Aorta (tissue), 5 donors: ENCODE data around the gene EVX1. TPM values are rescaled to one million over a fixed set of nuclear protein-coding genes. Genes with fewer than 3 reads are reported as not detected.

Source experiments
- ATAC-seq: fragments of 200-7000 bp; cut with Tn5 transposase; one replicate; pipeline ENCODE4 v1.9.1; 2022; ENCODE audit warnings: moderate library complexity; ENCODE audit not compliant: low FRiP score
- DNase-seq, 2 donors: peaks; one replicate each; pipeline ENCODE4 v3.0.0-alpha.2; 2020
- H3K27ac ChIP-seq, 2 donors: one replicate each; pipeline ENCODE4 v1.5.1; 2013; ENCODE audit warnings: low read length in 2 of 2, mild to moderate bottlenecking in 2 of 2, moderate library complexity in 2 of 2, control low read depth in 1 of 2, inconsistent platforms in 1 of 2, low read depth in 1 of 2
- H3K27me3 ChIP-seq, 2 donors: one replicate each; pipeline ENCODE4 v1.6.1; 2013; ENCODE audit warnings: control low read depth in 1 of 2, low read length in 1 of 2, mild to moderate bottlenecking in 1 of 2, moderate library complexity in 1 of 2; ENCODE audit not compliant: insufficient read depth in 2 of 2, control insufficient read depth in 1 of 2
- H3K36me3 ChIP-seq, 2 donors: one replicate each; pipeline ENCODE4 v1.6.1; 2013; ENCODE audit warnings: control low read depth in 1 of 2, low read length in 1 of 2, mild to moderate bottlenecking in 1 of 2; ENCODE audit not compliant: insufficient read depth in 2 of 2, control insufficient read depth in 1 of 2
- H3K4me1 ChIP-seq, 2 donors: one replicate each; pipeline ENCODE4 v1.6.1; 2013; ENCODE audit warnings: low read length in 2 of 2, control low read depth in 1 of 2, mild to moderate bottlenecking in 1 of 2, moderate library complexity in 1 of 2; ENCODE audit not compliant: insufficient read depth in 2 of 2, control insufficient read depth in 1 of 2
- H3K4me3 ChIP-seq, 2 donors: one replicate each; pipeline ENCODE4 v1.5.1; 2013; ENCODE audit warnings: low read length in 2 of 2, control low read depth in 1 of 2, mild to moderate bottlenecking in 1 of 2
- H3K9me3 ChIP-seq: one replicate; pipeline ENCODE4 v1.6.1; 2013; ENCODE audit warnings: mild to moderate bottlenecking, low read length; ENCODE audit not compliant: control insufficient read depth
- WGBS, 2 donors: extraction: QIAGEN DNeasy Blood & Tissue Kit; methylation state at CpG; one replicate each; pipeline ENCODE4 v1.1.7; 2013; 5-methylcytosine and 5-hydroxymethylcytosine counted together
- intact Hi-C, 2 donors: fragments of 100-400 bp; cut with DNase I; formaldehyde crosslinking; loops; one replicate each; pipeline versions ENCODE4 v1.14.2 to v1.15.0; 2022
- polyA plus RNA-seq, 2 donors: library from polyadenylated mRNA; stranded (reverse); fragments of 200-250 nt; gene quantifications; one replicate each; pipeline ENCODE4 v1.2.3, GENCODE V29; 2013
- total RNA-seq, 2 donors: library from RNA; stranded (reverse); fragmentation: NEBNext Ultra II Directional; extraction: Animal tissue kit (Norgen Biotek cat#: 25700); gene quantifications; one replicate each; pipeline ENCODE4 v1.2.1, GENCODE V29; 2021
- donor health status: healthy with polysubstance abuse.
- donor health status: Bipolar disorder and iron deficiency.
- donor health status: DM: no; HTN: no; CAD: no.
- donor health status: DM: no; HTN: no; CAD: no.
- donor health status: DM: yes; HTN: yes; CAD: no.

Gene EVX1
- total and polyA plus RNA-seq, 4 donors = not detected

DNA sequence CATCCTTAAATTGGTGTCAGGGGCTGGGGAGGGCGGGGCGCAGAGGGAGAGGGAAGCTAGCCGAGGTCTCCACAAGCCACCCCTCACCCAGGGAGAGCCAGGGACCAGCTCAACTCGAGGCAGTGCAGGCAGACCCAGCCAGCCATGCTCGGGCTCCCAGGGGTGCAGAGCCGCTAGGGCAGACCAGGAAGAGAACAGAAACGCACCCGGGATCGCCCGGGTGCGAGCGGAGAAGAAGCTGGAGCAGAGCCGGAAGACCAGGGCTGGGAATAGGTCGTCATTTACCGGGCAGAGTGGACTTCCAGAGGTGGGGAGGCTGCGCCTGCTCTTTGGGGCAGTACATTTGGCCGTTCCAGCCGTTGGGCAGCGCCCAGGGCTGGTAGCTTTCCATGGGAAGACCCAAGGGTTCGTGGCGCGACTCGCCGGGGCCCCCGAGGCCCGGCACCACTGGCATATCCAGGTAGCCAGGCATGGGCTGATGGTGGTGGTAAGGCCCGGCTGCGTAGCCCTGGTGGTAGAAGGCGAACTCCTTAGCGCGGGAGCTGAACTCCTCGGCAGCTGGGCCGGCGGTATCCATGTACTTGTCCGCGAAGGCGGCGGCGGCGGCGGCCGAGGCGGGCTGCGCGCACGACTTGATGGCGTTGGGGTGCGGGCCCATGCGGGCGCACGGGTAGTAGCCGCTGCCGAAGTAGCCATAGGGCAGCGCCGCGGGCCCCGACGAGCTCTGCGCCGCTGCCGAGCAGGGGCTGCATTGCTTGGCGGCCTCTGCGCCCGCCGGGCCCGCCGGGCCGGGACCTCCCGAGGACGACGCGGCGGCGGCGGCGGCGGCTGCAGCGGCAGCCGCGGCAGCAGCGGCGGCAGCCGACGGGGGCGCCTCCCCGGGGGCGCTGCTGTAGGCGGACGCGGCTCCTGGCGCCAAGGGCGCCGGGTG, 43.5 kb upstream of the EVX1 start:
- no peak for ATAC-seq
- Histone ChIP-seq H3K27me3 (peaks cover 0 to 2% of the 10 kb centered on the region in 2 donors), H3K27ac (no peak overlapping the region), H3K4me3 (peak overlapping the region in 1 of 2 donors; percentile 16), H3K36me3 (no peaks in the 10 kb centered on the region), H3K4me1 (no peaks in the 10 kb centered on the region), H3K9me3 (no peaks in the 10 kb centered on the region)
- peak; percentile 46 to 77 for DNase-seq
- 2 to 4% methylated on average over 63 to 93 of the region's 93 CpGs for WGBS, 2 donors
- intact Hi-C loops = loop anchor here (5.0 to 10.0 kb wide), 4 partner anchors 716 to 896 kb away; no protein-coding TSS in a partner anchor

GRCh38 chr7:27199849-27200760, 42.5 kb upstream of the EVX1 start, which contains the start of gene HOXA13:
Gene HOXA13, minus strand, starts transcription at chr7:27200091. Its CDS starts 14 bp downstream, at chr7:27200077.
- Histone ChIP-seq H3K27ac (no peak within 1 kb of the TSS), H3K4me3 (peak within 1 kb of the TSS; percentile 16 to 36), H3K36me3 (no peaks in the 10 kb centered on the region), H3K27me3 (peaks cover 0 to 2% of the 10 kb centered on the region in 2 donors), H3K9me3 (no peaks in the 10 kb centered on the region), H3K4me1 (no peaks in the 10 kb centered on the region)
- DNase-seq (peak in 1 of 2 donors; percentile 75), ATAC-seq (no peak)
- intact Hi-C loops = loop anchor here (5.0 to 10.0 kb wide), 5 partner anchors 715 to 895 kb away; no protein-coding TSS in a partner anchor
- WGBS, 2 donors = 1 to 2% methylated on average over 61 to 99 of the region's 99 CpGs

GRCh38 chr7:27200761-27201579, 41.6 kb upstream of the EVX1 start:
- ATAC-seq = no peak
- Histone ChIP-seq H3K27ac (no peak overlapping the region), H3K4me3 (no peak overlapping the region), H3K27me3 (peaks cover 0 to 2% of the 10 kb centered on the region in 2 donors), H3K36me3 (no peaks in the 10 kb centered on the region), H3K4me1 (no peaks in the 10 kb centered on the region), H3K9me3 (no peaks in the 10 kb centered on the region)
- WGBS, 2 donors = 19 to 26% methylated on average over 14 of the region's 14 CpGs
- intact Hi-C loops = loop anchor here in 1 of 2 donors (5.0 kb wide), 1 partner anchor 891 kb away; no protein-coding TSS in a partner anchor
- peak in 1 of 2 donors; percentile 36 for DNase-seq

GRCh38 chr7:27201580-27202017, 41.0 kb upstream of the EVX1 start:
- ATAC-seq (no peak), DNase-seq (peak in 1 of 2 donors; percentile 47)
- 34 to 59% methylated on average over 4 of the region's 4 CpGs for WGBS, 2 donors
- Histone ChIP-seq H3K4me3 (no peak overlapping the region), H3K27me3 (peaks cover 0 to 2% of the 10 kb centered on the region in 2 donors), H3K9me3 (no peaks in the 10 kb centered on the region), H3K27ac (no peak overlapping the region), H3K4me1 (no peaks in the 10 kb centered on the region), H3K36me3 (no peaks in the 10 kb centered on the region)
- intact Hi-C loops = loop anchor here in 1 of 2 donors (5.0 kb wide), 1 partner anchor 891 kb away; no protein-coding TSS in a partner anchor

GRCh38 chr7:27202018-27202861, 40.4 kb upstream of the EVX1 start:
- intact Hi-C loops = loop anchor here in 1 of 2 donors (5.0 kb wide), 1 partner anchor 890 kb away; no protein-coding TSS in a partner anchor
- DNase-seq (peak in 1 of 2 donors; percentile 31), ATAC-seq (no peak)
- Histone ChIP-seq H3K36me3 (no peaks in the 10 kb centered on the region), H3K4me1 (no peaks in the 10 kb centered on the region), H3K27me3 (peaks cover 0 to 2% of the 10 kb centered on the region in 2 donors), H3K27ac (no peak overlapping the region), H3K9me3 (no peaks in the 10 kb centered on the region), H3K4me3 (no peak overlapping the region)
- 26 to 34% methylated on average over 30 of the region's 30 CpGs for WGBS, 2 donors

GRCh38 chr7:27202862-27203134, 39.8 kb upstream of the EVX1 start:
- intact Hi-C loops = loop anchor here in 1 of 2 donors (5.0 kb wide), 1 partner anchor 890 kb away; no protein-coding TSS in a partner anchor
- H3K27me3 ChIP-seq = peaks cover 0 to 2% of the 10 kb centered on the region in 2 donors
- no peaks in the 10 kb centered on the region for H3K9me3 ChIP-seq
- DNase-seq = no peak
- no peak overlapping the region for H3K27ac ChIP-seq
- no peaks in the 10 kb centered on the region for H3K4me1 ChIP-seq
- 28 to 29% methylated on average over 3 of the region's 3 CpGs for WGBS, 2 donors
- ATAC-seq = no peak
- no peak overlapping the region for H3K4me3 ChIP-seq
- H3K36me3 ChIP-seq = no peaks in the 10 kb centered on the region

- Histone ChIP-seq H3K27me3 (peaks cover 0 to 2% of the 10 kb centered on the region in 2 donors), H3K4me3 (no peak overlapping the region), H3K9me3 (no peaks in the 10 kb centered on the region), H3K36me3 (no peaks in the 10 kb centered on the region), H3K4me1 (no peaks in the 10 kb centered on the region), H3K27ac (no peak overlapping the region)
- DNase-seq (peak in 1 of 2 donors; percentile 48), ATAC-seq (no peak)
- 31 to 40% methylated on average over 10 of the region's 10 CpGs for WGBS, 2 donors
- intact Hi-C loops = loop anchor here in 1 of 2 donors (5.0 kb wide), 1 partner anchor 889 kb away; no protein-coding TSS in a partner anchor
Observed at GRCh38 chr7:27203365-27203953, 39.1 kb upstream of the EVX1 start.
